Muscle of arm (tissue), 12 donors: Measurements from ENCODE around the gene KCNH6. TPM values are rescaled to one million over a fixed set of nuclear protein-coding genes. Genes with fewer than 3 reads are reported as not detected.

ENCODE experiments used
- DNase-seq: peaks from one replicate; pipeline ENCODE4 v3.0.0-alpha.2; 2013
- polyA plus RNA-seq, 12 donors: library from polyadenylated mRNA; unstranded; fragments of 120-200 nt; gene quantifications; one replicate each; pipeline ENCODE4 v1.2.1, GENCODE V29; 2013; ENCODE audit not compliant: insufficient read length in 12 of 12

The KCNH6 gene
- polyA plus RNA-seq, 12 donors, result 0.08 to 0.09 TPM; not detected in 10

- no peak for DNase-seq
These were observed 8.1 kb downstream of the KCNH6 start for GRCh38 chr17:63531022-63531965.

GRCh38 chr17:63533433-63534077 is 10.4 kb downstream of the KCNH6 start:
- DNase-seq, result no peak

DNA sequence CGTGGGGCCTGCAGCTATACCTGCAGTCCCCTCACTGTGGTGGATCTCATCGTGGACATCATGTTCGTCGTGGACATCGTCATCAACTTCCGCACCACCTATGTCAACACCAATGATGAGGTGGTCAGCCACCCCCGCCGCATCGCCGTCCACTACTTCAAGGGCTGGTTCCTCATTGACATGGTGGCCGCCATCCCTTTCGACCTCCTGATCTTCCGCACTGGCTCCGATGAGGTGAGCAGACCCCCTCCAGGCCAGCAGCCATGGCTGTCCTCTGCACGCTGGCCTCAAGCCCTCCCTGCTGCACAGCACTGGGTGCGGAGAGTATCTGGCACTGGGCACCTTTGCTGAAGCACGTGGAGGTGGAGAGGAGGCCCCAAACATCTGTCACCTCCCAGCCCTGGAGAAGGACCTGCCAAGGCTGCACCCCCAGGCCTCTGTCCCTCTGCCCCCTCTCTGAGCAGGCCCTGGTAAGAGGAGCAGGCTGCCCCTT is 11.0 kb downstream of the KCNH6 start:
- DNase-seq, result no peak

GRCh38 chr17:63534816-63535455 is 11.8 kb downstream of the KCNH6 start:
- DNase-seq, result no peak

- no peak for DNase-seq
These were observed 12.5 kb downstream of the KCNH6 start for GRCh38 chr17:63535640-63536039.

DNA sequence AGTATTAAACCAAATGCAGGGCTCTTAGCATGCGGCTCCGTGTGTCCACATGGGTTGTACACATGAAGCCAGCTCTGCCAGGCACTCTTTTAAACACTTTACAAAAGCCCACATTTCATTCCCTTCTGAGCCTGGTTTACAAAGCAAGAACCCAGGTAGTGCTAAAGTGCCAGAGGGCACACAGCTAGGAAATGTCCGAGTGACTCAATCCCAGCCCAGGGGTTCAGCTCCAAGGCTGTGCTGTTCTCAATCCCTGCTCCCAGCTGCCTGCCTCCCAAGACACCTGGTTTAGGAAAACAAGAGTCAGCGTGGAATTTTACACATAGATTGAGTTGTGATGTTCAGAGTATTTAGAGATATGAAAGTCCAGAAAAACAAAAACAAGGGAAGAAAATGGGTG is 13.8 kb downstream of the KCNH6 start:
- no peak for DNase-seq

GRCh38 chr17:63537991-63538692 is 15.0 kb downstream of the KCNH6 start:
- DNase-seq, result no peak

- DNase-seq, result no peak
These were observed 15.8 kb downstream of the KCNH6 start for GRCh38 chr17:63538693-63539595.

GRCh38 chr17:63540590-63540989 is 17.4 kb downstream of the KCNH6 start:
- no peak for DNase-seq

DNA sequence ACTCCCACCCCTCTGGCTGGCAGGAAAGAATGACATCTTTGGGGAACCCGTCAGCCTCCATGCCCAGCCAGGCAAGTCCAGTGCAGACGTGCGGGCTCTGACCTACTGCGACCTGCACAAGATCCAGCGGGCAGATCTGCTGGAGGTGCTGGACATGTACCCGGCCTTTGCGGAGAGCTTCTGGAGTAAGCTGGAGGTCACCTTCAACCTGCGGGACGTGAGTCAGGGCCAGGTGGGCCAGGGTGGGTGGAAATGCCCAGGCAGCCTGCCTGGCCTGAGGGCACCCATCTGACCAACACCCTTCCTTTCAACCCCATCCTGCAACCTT is 19.0 kb downstream of the KCNH6 start:
- DNase-seq, result no peak

DNA sequence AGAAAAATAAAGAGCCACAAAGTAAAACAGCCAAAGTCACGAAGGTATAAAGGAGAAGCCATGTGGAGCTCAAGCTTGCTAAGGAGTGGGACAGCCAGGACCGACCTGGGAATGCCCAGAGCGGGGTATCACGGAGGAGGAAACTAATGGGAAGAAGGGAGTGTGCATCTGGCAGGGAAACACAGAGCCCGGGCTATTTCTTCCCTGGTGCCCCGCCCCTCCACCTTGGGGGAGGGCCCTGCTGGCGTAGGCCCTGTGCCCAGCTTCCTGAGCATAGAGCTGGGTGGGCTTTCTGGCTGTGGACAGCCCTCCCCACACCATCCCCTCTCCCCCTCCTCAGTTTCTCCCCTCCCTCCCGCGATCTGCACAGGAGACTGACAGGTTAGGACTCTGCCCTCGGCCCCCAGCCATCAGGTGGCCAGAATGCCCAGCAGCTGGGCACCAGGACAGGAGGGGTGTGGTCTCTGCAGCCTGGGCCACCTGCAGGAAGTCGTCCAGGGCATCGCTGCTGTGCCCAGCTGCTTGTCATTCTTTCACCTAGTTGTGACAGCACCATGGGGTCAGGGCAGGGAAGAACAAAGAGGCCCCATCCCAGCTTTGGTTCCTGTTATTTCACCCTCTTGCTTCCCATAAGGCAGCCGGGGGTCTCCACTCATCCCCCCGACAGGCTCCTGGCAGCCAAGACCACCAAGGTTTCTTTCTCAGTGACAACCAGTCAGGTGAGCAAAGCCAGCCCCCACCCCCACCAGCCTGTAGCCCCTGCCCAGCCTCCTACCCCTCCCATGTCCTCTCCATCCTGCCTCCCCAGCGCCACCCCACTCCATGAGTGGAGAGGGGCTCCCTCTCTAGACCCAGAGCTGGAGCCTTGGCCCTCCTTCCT is 20.0 kb downstream of the KCNH6 start:
- DNase-seq, result no peak

GRCh38 chr17:63543822-63544420 is 20.8 kb downstream of the KCNH6 start:
- DNase-seq, result no peak

- DNase-seq, result no peak
These were observed 21.5 kb downstream of the KCNH6 start for GRCh38 chr17:63544467-63545301.

DNA sequence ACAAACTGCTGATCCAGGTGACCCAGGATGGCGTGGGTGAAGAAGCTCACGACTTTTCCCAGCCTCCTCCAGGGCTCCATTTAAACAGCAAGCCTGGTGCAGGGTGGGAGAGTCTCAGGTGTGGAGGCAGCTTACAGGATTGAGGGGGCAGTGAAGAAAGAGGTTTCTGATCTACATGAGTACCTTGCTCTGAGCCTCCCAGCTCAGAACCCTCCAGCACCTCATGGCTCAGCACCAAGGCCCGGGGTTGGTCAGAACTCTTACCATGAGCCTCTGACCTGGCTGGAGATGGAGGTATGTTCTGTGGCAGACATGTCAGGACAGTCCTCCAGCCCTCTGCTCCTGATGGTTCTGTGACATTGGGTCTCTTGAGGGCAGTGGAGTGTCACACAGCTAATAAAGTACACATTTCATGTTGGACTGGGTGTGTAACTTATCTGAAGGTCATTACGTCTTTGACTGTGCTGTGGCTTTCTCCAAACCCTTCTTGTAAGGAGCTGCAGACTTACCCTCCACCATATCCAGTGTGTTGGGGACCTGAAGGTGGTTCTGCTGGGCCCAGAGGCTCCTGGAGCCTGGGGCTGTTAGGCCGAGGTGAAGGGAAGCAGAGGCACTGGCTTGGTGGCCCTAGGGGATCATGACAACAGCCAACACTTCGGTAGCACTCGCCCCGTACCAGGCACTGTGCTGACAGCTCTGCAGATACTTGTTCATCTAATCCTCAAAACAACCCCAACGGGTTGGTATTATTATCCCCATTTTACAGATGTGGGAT is 23.3 kb downstream of the KCNH6 start:
- no peak for DNase-seq

GRCh38 chr17:63547083-63547523 is 23.9 kb downstream of the KCNH6 start:
- no peak for DNase-seq

DNA sequence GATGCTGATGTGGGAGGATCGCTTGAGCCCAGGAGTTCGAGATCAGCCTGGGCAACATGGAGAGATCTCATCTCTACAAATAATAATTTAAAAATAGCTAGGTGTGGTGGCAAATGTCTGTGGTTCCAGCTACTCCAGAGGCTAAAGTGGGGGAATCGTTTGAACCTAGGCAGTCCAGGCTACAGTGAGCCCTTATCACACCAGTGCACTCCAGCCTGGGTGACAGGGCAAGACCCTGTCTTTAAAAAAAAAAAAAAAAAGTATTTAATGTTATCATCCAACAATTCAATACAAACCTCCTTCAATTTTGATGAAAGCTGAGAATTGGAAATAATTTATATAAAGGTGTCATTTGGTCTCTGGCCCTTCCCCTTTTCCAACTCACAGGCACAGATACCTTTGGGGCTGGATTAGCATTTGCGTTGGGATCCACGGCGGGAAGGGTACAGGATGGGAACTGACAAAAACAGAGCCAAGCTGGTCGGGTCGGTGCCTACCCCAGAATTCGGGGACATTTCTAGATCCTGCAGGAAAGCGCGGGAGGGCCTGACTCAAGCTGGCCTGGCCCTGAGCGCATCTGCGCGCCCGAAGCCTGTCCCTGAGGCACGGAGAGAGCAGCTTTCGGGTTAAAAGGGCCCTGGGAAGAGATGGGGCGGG is 26.3 kb downstream of the KCNH6 start:
- no peak for DNase-seq
